IgD-negative memory B cell (primary cell): Measurements from ENCODE around the gene THAP9. TPM values are rescaled to one million over a fixed set of nuclear protein-coding genes. Genes with fewer than 3 reads are reported as not detected.
"Not testable (repeated sequence)": the region's sequence is repeated elsewhere in the genome, so short reads cannot be mapped to it uniquely, and the experiment has no call there.

Source experiments
- H3K27ac Mint-ChIP-seq, 3 donors: one replicate each; pipeline ENCODE4 v1.8.0; 2020 to 2022; ENCODE audit warnings: mild to moderate bottlenecking in 3 of 3, mixed read lengths in 3 of 3, moderate library complexity in 1 of 3
- H3K27me3 Mint-ChIP-seq: one replicate; pipeline ENCODE4 v1.8.0; 2021; ENCODE audit warnings: mixed read lengths
- H3K36me3 Mint-ChIP-seq: one replicate; pipeline ENCODE4 v1.8.0; 2020; ENCODE audit warnings: mild to moderate bottlenecking, mixed read lengths
- H3K4me1 Mint-ChIP-seq, 3 donors: one replicate each; pipeline ENCODE4 v1.8.0; 2020 to 2022; ENCODE audit warnings: mixed read lengths in 3 of 3, mild to moderate bottlenecking in 1 of 3
- H3K4me3 Mint-ChIP-seq, 4 donors: one replicate each; pipeline ENCODE4 v1.8.0; 2020 to 2022; ENCODE audit warnings: mild to moderate bottlenecking in 4 of 4, mixed read lengths in 4 of 4, moderate library complexity in 3 of 4
- H3K9me3 Mint-ChIP-seq, 3 donors: one replicate each; pipeline ENCODE4 v1.8.0; 2020 to 2021; ENCODE audit warnings: mixed read lengths in 3 of 3, mild to moderate bottlenecking in 1 of 3
- polyA plus RNA-seq: library from polyadenylated mRNA; unstranded; fragments of 300-500 nt; fragmentation: Illumina TruSeq; gene quantifications from one replicate; pipeline ENCODE4 v1.2.3, GENCODE V29; 2021

The THAP9 gene
- polyA plus RNA-seq, 1 donor from 2014 or later: 2.0 TPM

- Mint-ChIP-seq H3K4me1 (peaks cover 4 to 11% (median 6%) of the 10 kb centered on the region in 3 donors), H3K27ac (no peak overlapping the region), H3K4me3 (no peak overlapping the region), H3K27me3 (no peaks in the 10 kb centered on the region), H3K36me3 (peaks cover 7% of the 10 kb centered on the region), H3K9me3 (no peaks in the 10 kb centered on the region)
Observed at GRCh38 chr4:82909326-82909725, 8.8 kb downstream of the THAP9 start.

- H3K27ac Mint-ChIP-seq: no peak overlapping the region
- H3K4me1 Mint-ChIP-seq: peaks cover 0 to 3% (median 0%) of the 10 kb centered on the region in 3 donors
- H3K36me3 Mint-ChIP-seq: peaks cover 5% of the 10 kb centered on the region
- no peaks in the 10 kb centered on the region for H3K9me3 Mint-ChIP-seq
- no peak overlapping the region for H3K4me3 Mint-ChIP-seq
- no peaks in the 10 kb centered on the region for H3K27me3 Mint-ChIP-seq
Observed at GRCh38 chr4:82913305-82913704, 12.8 kb downstream of the THAP9 start.

GRCh38 chr4:82913968-82914367, 13.4 kb downstream of the THAP9 start:
- not testable (repeated sequence) for H3K27me3 Mint-ChIP-seq, H3K4me3 Mint-ChIP-seq, H3K9me3 Mint-ChIP-seq, H3K36me3 Mint-ChIP-seq, H3K4me1 Mint-ChIP-seq, H3K27ac Mint-ChIP-seq

GRCh38 chr4:82918091-82918490, 17.6 kb downstream of the THAP9 start:
- peaks cover 7% of the 10 kb centered on the region for H3K36me3 Mint-ChIP-seq
- H3K4me1 Mint-ChIP-seq: peaks cover 0 to 3% (median 0%) of the 10 kb centered on the region in 3 donors
- H3K9me3 Mint-ChIP-seq: no peaks in the 10 kb centered on the region
- H3K4me3 Mint-ChIP-seq: no peak overlapping the region
- no peaks in the 10 kb centered on the region for H3K27me3 Mint-ChIP-seq
- H3K27ac Mint-ChIP-seq: no peak overlapping the region

GRCh38 chr4:82919386-82919785, 18.9 kb downstream of the THAP9 start:
- peaks cover 0 to 3% (median 0%) of the 10 kb centered on the region in 3 donors for H3K4me1 Mint-ChIP-seq
- H3K9me3 Mint-ChIP-seq: no peaks in the 10 kb centered on the region
- H3K27ac Mint-ChIP-seq: no peak overlapping the region
- H3K27me3 Mint-ChIP-seq: no peaks in the 10 kb centered on the region
- H3K36me3 Mint-ChIP-seq: peaks cover 4% of the 10 kb centered on the region
- H3K4me3 Mint-ChIP-seq: no peak overlapping the region

GRCh38 chr4:82921795-82922194, 21.3 kb downstream of the THAP9 start:
- no peaks in the 10 kb centered on the region for H3K27me3 Mint-ChIP-seq
- H3K36me3 Mint-ChIP-seq: peaks cover 2% of the 10 kb centered on the region
- H3K9me3 Mint-ChIP-seq: no peaks in the 10 kb centered on the region
- peak overlapping the region in 1 of 3 donors; percentile 5 for H3K27ac Mint-ChIP-seq
- H3K4me1 Mint-ChIP-seq: no peaks in the 10 kb centered on the region
- H3K4me3 Mint-ChIP-seq: no peak overlapping the region

GRCh38 chr4:82930848-82931755, 30.6 kb downstream of the THAP9 start:
- peaks cover 7 to 12% (median 10%) of the 10 kb centered on the region in 3 donors for H3K4me1 Mint-ChIP-seq
- H3K9me3 Mint-ChIP-seq: no peaks in the 10 kb centered on the region
- H3K4me3 Mint-ChIP-seq: peak overlapping the region in 2 of 4 donors; percentile 19 to 46
- H3K27me3 Mint-ChIP-seq: no peaks in the 10 kb centered on the region
- peaks cover 23% of the 10 kb centered on the region for H3K36me3 Mint-ChIP-seq
- no peak overlapping the region for H3K27ac Mint-ChIP-seq

GRCh38 chr4:82934441-82934840, 33.9 kb downstream of the THAP9 start:
- Mint-ChIP-seq H3K4me1 (peaks cover 7 to 11% (median 10%) of the 10 kb centered on the region in 3 donors), H3K27me3 (no peaks in the 10 kb centered on the region), H3K36me3 (peaks cover 24% of the 10 kb centered on the region), H3K4me3 (no peak overlapping the region), H3K27ac (no peak overlapping the region), H3K9me3 (no peaks in the 10 kb centered on the region)

GRCh38 chr4:82939414-82939813, 38.9 kb downstream of the THAP9 start:
- H3K27ac Mint-ChIP-seq: no peak overlapping the region
- no peak overlapping the region for H3K4me3 Mint-ChIP-seq
- peaks cover 2 to 4% (median 2%) of the 10 kb centered on the region in 3 donors for H3K4me1 Mint-ChIP-seq
- peaks cover 13% of the 10 kb centered on the region for H3K36me3 Mint-ChIP-seq
- no peaks in the 10 kb centered on the region for H3K27me3 Mint-ChIP-seq
- H3K9me3 Mint-ChIP-seq: no peaks in the 10 kb centered on the region

GRCh38 chr4:82947498-82947897, 47.0 kb downstream of the THAP9 start:
- Mint-ChIP-seq H3K27me3 (no peaks in the 10 kb centered on the region), H3K9me3 (no peaks in the 10 kb centered on the region), H3K4me1 (peaks cover 0 to 2% (median 2%) of the 10 kb centered on the region in 3 donors), H3K36me3 (peaks cover 8% of the 10 kb centered on the region), H3K4me3 (no peak overlapping the region), H3K27ac (no peak overlapping the region)

- Mint-ChIP-seq H3K36me3 (peaks cover 5% of the 10 kb centered on the region), H3K4me1 (no peaks in the 10 kb centered on the region), H3K9me3 (no peaks in the 10 kb centered on the region), H3K4me3 (no peak overlapping the region), H3K27ac (no peak overlapping the region), H3K27me3 (no peaks in the 10 kb centered on the region)
Observed at GRCh38 chr4:82948647-82949204, 48.2 kb downstream of the THAP9 start.

- Mint-ChIP-seq H3K27ac (no peak overlapping the region), H3K36me3 (peaks cover 2% of the 10 kb centered on the region), H3K9me3 (no peaks in the 10 kb centered on the region), H3K4me1 (no peaks in the 10 kb centered on the region), H3K4me3 (no peak overlapping the region), H3K27me3 (no peaks in the 10 kb centered on the region)
Observed at GRCh38 chr4:82951196-82951595, 50.7 kb downstream of the THAP9 start.

- Mint-ChIP-seq H3K4me3 (no peak overlapping the region), H3K36me3 (no peaks in the 10 kb centered on the region), H3K4me1 (peaks cover 0 to 5% (median 2%) of the 10 kb centered on the region in 3 donors), H3K27me3 (no peaks in the 10 kb centered on the region), H3K27ac (no peak overlapping the region), H3K9me3 (no peaks in the 10 kb centered on the region)
Observed at GRCh38 chr4:82954212-82954611, 53.7 kb downstream of the THAP9 start.

- Mint-ChIP-seq H3K27ac (no peak overlapping the region), H3K27me3 (no peaks in the 10 kb centered on the region)
Observed at GRCh38 chr4:82957045-82957444, 56.5 kb downstream of the THAP9 start.

GRCh38 chr4:82965763-82966162, 65.2 kb downstream of the THAP9 start:
- H3K4me1 Mint-ChIP-seq: peaks cover 6 to 14% (median 13%) of the 10 kb centered on the region in 3 donors
- no peaks in the 10 kb centered on the region for H3K27me3 Mint-ChIP-seq
- H3K27ac Mint-ChIP-seq: peak overlapping the region in 1 of 3 donors; percentile 11
- H3K4me3 Mint-ChIP-seq: no peak overlapping the region
- H3K9me3 Mint-ChIP-seq: no peaks in the 10 kb centered on the region
- peaks cover 19% of the 10 kb centered on the region for H3K36me3 Mint-ChIP-seq

More at GRCh38 chr4:82957045-82957444, 56.5 kb downstream of the THAP9 start:
- H3K9me3 Mint-ChIP-seq: no peaks in the 10 kb centered on the region
- H3K36me3 Mint-ChIP-seq: peaks cover 4% of the 10 kb centered on the region
- peaks cover 0 to 5% (median 2%) of the 10 kb centered on the region in 3 donors for H3K4me1 Mint-ChIP-seq
- H3K4me3 Mint-ChIP-seq: no peak overlapping the region
